COLO668 (cell line): ENCODE data around the gene CELSR2.
"Not testable (repeated sequence)": the region's sequence is repeated elsewhere in the genome, so short reads cannot be mapped to it uniquely, and the experiment has no call there.

Experiments used
- DNase-seq: peaks from one replicate; lab custom pipeline; 2025; ENCODE audit not compliant: unreplicated experiment; lab: John Stamatoyannopoulos, UW

Gene CELSR2

GRCh38 chr1:109274533-109275476 is 25.5 kb downstream of the CELSR2 start:
- DNase-seq: peak; percentile 83

DNA sequence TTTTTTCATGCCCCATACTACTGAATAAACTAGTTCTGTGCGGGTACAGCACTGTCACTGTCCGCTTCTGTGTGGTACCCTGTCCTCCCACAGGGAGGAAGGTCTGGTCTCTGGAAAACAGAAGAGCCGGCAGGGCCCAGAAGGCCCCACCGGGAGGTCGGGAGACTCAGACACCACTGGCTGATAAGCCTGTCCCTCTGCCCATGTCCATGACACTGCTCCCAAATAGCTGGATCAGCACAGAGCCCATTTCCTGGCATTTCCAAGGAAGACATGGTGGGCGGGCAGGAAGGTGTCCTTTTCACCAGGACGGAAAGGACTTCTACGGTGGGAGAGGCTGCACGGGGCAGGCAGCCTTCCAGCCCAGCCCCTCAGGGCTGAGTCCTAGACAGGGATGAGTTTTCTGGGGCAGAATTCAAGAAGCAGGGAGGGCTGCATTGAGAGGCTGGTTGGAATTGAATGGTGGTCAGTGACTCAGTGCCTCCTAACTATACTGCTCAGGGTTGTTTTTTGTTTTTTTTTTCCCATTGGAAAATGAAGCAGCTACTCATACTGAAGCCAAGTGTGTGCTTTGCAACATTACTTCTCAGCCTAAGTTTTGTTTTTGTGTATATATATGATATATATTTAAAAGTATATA is 26.5 kb downstream of the CELSR2 start:
- DNase-seq: no peak

- peak; percentile 76 for DNase-seq
Measured at GRCh38 chr1:109277434-109278204, 28.3 kb downstream of the CELSR2 start.

- DNase-seq: no peak
Measured at GRCh38 chr1:109279615-109280278, 30.4 kb downstream of the CELSR2 start.

- no peak for DNase-seq
Measured at GRCh38 chr1:109280862-109281261, 31.5 kb downstream of the CELSR2 start.

GRCh38 chr1:109281680-109282496 is 32.5 kb downstream of the CELSR2 start:
- no peak for DNase-seq

DNA sequence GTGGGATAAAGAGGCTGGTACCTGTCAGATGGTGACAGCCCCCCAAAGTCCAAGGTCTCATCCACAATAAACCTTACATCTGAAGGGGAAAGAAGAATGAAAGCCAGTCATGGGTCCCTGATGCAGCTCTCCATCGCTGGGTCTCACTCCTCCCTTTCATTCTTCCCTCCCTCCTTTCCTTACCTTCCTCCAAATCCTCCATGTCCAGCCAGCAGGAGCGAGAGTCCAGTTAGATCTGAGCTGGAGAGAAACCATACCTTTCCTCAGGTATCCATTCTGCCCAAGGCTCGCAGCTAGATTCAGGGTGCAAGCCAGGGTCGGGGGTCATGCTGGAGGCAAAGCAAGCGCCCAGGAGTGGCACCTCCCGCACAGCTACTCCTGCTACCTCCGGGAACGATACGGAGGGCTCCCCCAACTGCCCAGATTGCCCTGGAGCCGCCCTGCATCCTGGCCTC is 33.2 kb downstream of the CELSR2 start:
- no peak for DNase-seq

DNA sequence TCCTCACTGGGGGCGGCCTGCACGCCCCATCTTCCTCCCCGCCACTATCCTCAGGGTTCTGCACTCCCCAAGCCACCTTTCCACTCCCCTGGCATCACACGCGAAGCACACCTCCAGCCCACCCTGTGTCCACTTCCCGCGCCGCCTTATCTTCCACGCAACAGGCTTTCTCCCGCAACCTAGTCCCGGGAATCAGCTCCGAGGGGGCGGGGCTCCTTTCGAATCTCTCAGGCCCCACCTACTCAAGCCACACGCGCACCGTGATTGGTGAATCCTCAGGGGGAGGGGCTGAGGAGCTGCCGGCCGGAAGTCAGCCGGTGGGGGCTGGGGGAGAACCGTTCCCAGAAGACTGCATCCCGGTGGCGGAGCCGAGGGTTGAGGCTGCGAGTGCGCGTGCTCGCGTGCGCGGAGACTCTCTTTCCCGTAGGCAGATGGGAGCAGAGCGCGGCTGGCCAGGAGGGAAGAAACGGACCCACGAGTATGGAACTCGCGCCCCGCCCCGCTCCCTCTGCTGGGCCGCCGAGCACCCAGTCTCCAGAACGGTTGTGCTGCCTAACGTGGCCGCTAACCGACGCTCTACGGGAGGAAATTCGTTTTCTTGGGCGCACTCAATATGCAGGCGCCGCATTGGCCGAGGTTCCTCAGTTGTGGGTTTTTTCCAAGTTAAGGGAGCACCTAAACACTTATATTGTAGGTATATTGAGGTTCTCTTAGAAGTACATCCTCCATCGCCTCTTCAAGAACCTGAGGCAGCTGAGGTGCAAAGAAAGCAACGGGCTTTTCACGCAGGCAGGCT is 33.8 kb downstream of the CELSR2 start, which contains the start of gene PSRC1:
Gene PSRC1, minus strand, starts transcription at position 194 of the 796 bp plus-strand sequence.
- peak; percentile 98 for DNase-seq

- no peak for DNase-seq
Measured at GRCh38 chr1:109283748-109284600, 34.6 kb downstream of the CELSR2 start.

DNA sequence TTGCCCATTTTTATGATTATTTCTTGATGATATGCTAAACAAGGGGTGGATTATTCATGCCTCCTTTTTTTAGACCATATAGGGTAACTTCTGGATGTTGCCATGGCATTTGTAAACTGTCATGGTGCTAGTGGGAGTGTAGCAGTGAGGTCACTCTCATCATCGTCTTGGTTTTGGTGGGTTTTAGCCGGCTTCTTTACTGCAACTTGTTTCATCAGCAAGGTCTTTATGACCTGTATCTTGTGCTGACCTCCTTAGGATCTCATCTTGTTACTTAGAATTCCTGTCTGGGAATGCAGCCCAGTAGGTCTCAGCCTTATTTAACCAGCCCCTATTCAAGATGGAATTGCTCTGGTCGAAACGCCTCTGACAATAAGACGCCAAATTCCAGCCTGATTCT is 37.4 kb downstream of the CELSR2 start:
- DNase-seq: not testable (repeated sequence)

DNA sequence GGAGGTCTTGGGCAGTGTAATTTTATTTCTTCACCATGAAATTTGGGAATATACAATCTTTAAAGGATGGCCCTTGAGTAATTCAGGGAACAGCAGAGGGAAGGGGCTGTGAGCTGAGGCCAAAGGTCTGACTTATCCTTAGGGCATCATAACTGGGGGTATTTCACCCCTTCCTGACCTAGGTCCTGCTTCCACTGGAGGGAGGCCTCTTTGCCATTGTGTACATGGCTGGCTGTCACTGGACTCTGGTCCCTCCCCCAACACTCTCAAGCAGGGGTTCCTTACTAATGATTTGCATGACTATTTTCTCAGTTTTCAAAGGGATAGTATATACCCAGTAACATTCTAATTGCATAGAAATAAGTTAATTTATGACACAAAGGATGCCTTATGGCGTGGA is 40.8 kb downstream of the CELSR2 start:
- no peak for DNase-seq

- DNase-seq: no peak
Measured at GRCh38 chr1:109290998-109291397, 41.7 kb downstream of the CELSR2 start.

DNA sequence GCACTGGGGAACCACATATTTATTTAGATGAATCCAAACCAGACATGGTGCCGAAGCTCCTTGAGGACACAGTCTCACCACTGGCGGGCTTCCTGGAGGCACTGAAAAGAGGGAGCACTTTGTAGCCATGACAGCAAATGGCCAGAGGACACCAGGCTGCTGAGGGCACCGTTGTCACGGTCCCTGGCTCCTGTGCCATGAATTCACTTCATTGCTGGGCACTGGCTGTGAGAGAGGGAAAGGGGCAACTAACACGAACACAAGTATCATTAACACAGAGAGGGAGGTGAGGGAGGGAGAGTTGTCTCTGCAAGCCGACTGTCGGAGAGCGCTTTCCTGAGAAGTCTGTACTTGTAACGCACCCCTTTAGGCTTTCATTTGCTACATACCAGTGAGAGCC is 43.0 kb downstream of the CELSR2 start:
- DNase-seq: no peak

- no peak for DNase-seq
Measured at GRCh38 chr1:109293026-109293425, 43.7 kb downstream of the CELSR2 start.

GRCh38 chr1:109294481-109294880 is 45.1 kb downstream of the CELSR2 start:
- no peak for DNase-seq

- no peak for DNase-seq
Measured at GRCh38 chr1:109295712-109296415, 46.5 kb downstream of the CELSR2 start.

DNA sequence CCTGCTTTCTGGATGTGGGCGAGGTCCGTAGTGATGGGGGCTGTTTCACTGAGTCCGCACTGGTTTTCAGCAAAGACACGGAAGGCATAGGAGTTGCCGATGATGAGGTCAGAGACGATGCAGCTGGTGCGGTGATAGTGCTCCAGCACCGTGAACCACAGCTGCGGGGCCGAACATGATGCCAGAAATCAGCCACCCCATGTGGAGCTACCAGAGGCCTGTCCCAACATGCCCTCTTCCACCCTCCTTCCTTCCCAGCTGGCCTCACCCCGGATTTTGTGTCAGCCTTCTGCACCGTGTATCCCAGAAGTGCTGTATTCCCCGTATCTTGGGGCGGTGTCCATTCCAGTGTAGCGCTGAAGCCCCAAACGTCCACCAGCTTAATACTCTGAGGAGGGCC is 47.4 kb downstream of the CELSR2 start:
- peak; percentile 47 for DNase-seq
